ENCODE results near the gene NAALADL2.

NAALADL2 gene

GRCh38 chr3:175325440-175325839 is 466.3 kb downstream of the NAALADL2 start:
- Histone ChIP-seq H3K36me3 (ENCODE audit: low read length) (no peaks in the 10 kb centered on the region), H3K4me3 (ENCODE audit: insufficient read depth, low read length, poor library complexity, severe bottlenecking) (no peak overlapping the region), H3K4me2 (ENCODE audit: low read depth, low read length, poor library complexity, severe bottlenecking) (no peak overlapping the region), H3K9me3 (ENCODE audit: insufficient read depth, low read length) (no peaks in the 10 kb centered on the region), H3K79me2 (ENCODE audit: insufficient read depth, low read length) (no peaks in the 10 kb centered on the region), H3K27ac (ENCODE audit: low read depth, low read length) (no peak overlapping the region), H3K9me2 (replicated peaks; ENCODE audit: insufficient read depth, low read length) (no peaks in the 10 kb centered on the region), H4K20me1 (ENCODE audit: low read depth, low read length) (no peaks in the 10 kb centered on the region), H3K27me3 (ENCODE audit: low read length) (no peaks in the 10 kb centered on the region), H2AFZ (ENCODE audit: low read depth, low read length, severe bottlenecking) (no peak overlapping the region), H3K9ac (ENCODE audit: low read length) (no peak overlapping the region), H3F3A (ENCODE audit: insufficient read depth) (no peaks in the 10 kb centered on the region)
- no peak for TF ChIP-seq EZH2phosphoT487 (conservative IDR thresholded peaks at IDR 0.05; ENCODE audit: low read length)
- TF ChIP-seq, protein P1, sequence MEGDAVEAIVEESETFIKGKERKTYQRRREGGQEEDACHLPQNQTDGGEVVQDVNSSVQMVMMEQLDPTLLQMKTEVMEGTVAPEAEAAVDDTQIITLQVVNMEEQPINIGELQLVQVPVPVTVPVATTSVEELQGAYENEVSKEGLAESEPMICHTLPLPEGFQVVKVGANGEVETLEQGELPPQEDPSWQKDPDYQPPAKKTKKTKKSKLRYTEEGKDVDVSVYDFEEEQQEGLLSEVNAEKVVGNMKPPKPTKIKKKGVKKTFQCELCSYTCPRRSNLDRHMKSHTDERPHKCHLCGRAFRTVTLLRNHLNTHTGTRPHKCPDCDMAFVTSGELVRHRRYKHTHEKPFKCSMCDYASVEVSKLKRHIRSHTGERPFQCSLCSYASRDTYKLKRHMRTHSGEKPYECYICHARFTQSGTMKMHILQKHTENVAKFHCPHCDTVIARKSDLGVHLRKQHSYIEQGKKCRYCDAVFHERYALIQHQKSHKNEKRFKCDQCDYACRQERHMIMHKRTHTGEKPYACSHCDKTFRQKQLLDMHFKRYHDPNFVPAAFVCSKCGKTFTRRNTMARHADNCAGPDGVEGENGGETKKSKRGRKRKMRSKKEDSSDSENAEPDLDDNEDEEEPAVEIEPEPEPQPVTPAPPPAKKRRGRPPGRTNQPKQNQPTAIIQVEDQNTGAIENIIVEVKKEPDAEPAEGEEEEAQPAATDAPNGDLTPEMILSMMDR (IDR thresholded peaks at IDR 0.05; ENCODE audit: insufficient read depth, low read length, poor library complexity, severe bottlenecking), result no peak

GRCh38 chr3:175326041-175326440 is 466.9 kb downstream of the NAALADL2 start:
- no peak overlapping the region for H3K4me2 ChIP-seq (ENCODE audit: low read depth, low read length, poor library complexity, severe bottlenecking)

GRCh38 chr3:175329373-175329772 is 470.2 kb downstream of the NAALADL2 start:
- Histone ChIP-seq H4K20me1 (ENCODE audit: low read depth, low read length) (no peaks in the 10 kb centered on the region), H3K4me3 (ENCODE audit: insufficient read depth, low read length, poor library complexity, severe bottlenecking) (no peak overlapping the region), H3K9me2 (replicated peaks; ENCODE audit: insufficient read depth, low read length) (no peaks in the 10 kb centered on the region), H3F3A (ENCODE audit: insufficient read depth) (no peaks in the 10 kb centered on the region), H3K36me3 (ENCODE audit: low read length) (no peaks in the 10 kb centered on the region), H3K27ac (ENCODE audit: low read depth, low read length) (no peak overlapping the region), H2AFZ (ENCODE audit: low read depth, low read length, severe bottlenecking) (no peak overlapping the region), H3K79me2 (ENCODE audit: insufficient read depth, low read length) (no peaks in the 10 kb centered on the region), H3K27me3 (ENCODE audit: low read length) (no peaks in the 10 kb centered on the region), H3K9ac (ENCODE audit: low read length) (no peak overlapping the region), H3K9me3 (ENCODE audit: insufficient read depth, low read length) (no peaks in the 10 kb centered on the region), H3K4me2 (ENCODE audit: low read depth, low read length, poor library complexity, severe bottlenecking) (no peak overlapping the region)
- TF ChIP-seq EZH2phosphoT487 (conservative IDR thresholded peaks at IDR 0.05; ENCODE audit: low read length), result no peak
- TF ChIP-seq, protein P1 (IDR thresholded peaks at IDR 0.05; ENCODE audit: insufficient read depth, low read length, poor library complexity, severe bottlenecking), result no peak

More at GRCh38 chr3:175326041-175326440, 466.9 kb downstream of the NAALADL2 start:
- Histone ChIP-seq H3K36me3 (ENCODE audit: low read length) (no peaks in the 10 kb centered on the region), H3K9ac (ENCODE audit: low read length) (no peak overlapping the region), H3K9me2 (replicated peaks; ENCODE audit: insufficient read depth, low read length) (no peaks in the 10 kb centered on the region), H3K9me3 (ENCODE audit: insufficient read depth, low read length) (no peaks in the 10 kb centered on the region), H3F3A (ENCODE audit: insufficient read depth) (no peaks in the 10 kb centered on the region), H4K20me1 (ENCODE audit: low read depth, low read length) (no peaks in the 10 kb centered on the region), H3K4me3 (ENCODE audit: insufficient read depth, low read length, poor library complexity, severe bottlenecking) (no peak overlapping the region), H2AFZ (ENCODE audit: low read depth, low read length, severe bottlenecking) (no peak overlapping the region), H3K27ac (ENCODE audit: low read depth, low read length) (no peak overlapping the region), H3K27me3 (ENCODE audit: low read length) (no peaks in the 10 kb centered on the region), H3K79me2 (ENCODE audit: insufficient read depth, low read length) (no peaks in the 10 kb centered on the region)
- TF ChIP-seq EZH2phosphoT487 (conservative IDR thresholded peaks at IDR 0.05; ENCODE audit: low read length), result no peak

DNA sequence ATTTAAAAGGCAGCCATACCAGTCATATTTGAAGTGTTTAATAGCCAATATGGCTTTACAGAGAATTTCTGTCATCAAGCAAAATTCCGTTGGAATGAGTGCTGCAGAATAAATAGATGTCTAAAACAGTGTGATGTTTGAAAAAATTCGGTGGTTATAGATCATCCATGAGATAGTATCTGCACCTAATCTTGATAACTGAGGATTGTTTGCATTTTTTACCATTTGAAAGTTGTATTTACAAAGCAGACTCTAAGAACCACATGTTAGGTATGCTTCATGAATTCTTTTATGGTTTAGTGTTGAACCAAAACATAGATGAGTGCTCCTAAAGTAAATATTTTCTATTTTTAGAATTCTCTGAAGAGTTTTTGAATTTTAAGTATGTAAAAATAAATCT is 476.1 kb downstream of the NAALADL2 start:
- H3K9me2 ChIP-seq (replicated peaks; ENCODE audit: insufficient read depth, low read length), result no peaks in the 10 kb centered on the region
- TF ChIP-seq EZH2phosphoT487 (conservative IDR thresholded peaks at IDR 0.05; ENCODE audit: low read length), result no peak
- TF ChIP-seq, protein P1 (IDR thresholded peaks at IDR 0.05; ENCODE audit: insufficient read depth, low read length, poor library complexity, severe bottlenecking), result no peak
- H3K36me3 ChIP-seq (ENCODE audit: low read length), result no peaks in the 10 kb centered on the region
- H3F3A ChIP-seq (ENCODE audit: insufficient read depth), result no peaks in the 10 kb centered on the region
- no peak overlapping the region for H3K4me2 ChIP-seq (ENCODE audit: low read depth, low read length, poor library complexity, severe bottlenecking)
- H3K4me3 ChIP-seq (ENCODE audit: insufficient read depth, low read length, poor library complexity, severe bottlenecking), result no peak overlapping the region
- H3K9me3 ChIP-seq (ENCODE audit: insufficient read depth, low read length), result no peaks in the 10 kb centered on the region
- no peaks in the 10 kb centered on the region for H3K27me3 ChIP-seq (ENCODE audit: low read length)
- H2AFZ ChIP-seq (ENCODE audit: low read depth, low read length, severe bottlenecking), result no peak overlapping the region
- H3K79me2 ChIP-seq (ENCODE audit: insufficient read depth, low read length), result no peaks in the 10 kb centered on the region
- no peak overlapping the region for H3K9ac ChIP-seq (ENCODE audit: low read length)
- H3K27ac ChIP-seq (ENCODE audit: low read depth, low read length), result no peak overlapping the region
- no peaks in the 10 kb centered on the region for H4K20me1 ChIP-seq (ENCODE audit: low read depth, low read length)
